T-helper 1 cell (primary cell): ENCODE measurements around the gene DUSP23.

Source experiments
- DNase-seq, 5 donors: peaks; one replicate each; pipeline ENCODE4 v3.0.0-alpha.2; 2012 to 2020

The DUSP23 gene

DNA sequence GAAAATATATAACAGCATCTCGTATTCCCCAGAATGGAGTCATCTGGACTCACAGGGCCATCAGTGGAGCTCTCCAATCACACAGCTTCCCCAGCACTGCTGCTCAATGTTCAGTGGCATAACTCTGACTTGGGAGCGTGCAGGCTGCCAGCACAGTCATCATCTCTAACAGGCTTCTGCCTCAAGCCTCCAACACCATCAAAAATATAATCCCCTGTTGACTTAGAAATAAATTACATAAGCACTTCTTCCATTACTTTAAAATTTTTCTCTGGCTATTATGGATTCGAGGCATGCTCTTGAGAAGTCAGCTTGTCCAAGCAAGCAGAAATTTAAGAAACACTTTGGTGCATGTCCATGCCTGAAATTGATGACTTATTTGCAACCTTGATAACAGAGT, 6.2 kb downstream of the DUSP23 start:
- no peak for DNase-seq

DNA sequence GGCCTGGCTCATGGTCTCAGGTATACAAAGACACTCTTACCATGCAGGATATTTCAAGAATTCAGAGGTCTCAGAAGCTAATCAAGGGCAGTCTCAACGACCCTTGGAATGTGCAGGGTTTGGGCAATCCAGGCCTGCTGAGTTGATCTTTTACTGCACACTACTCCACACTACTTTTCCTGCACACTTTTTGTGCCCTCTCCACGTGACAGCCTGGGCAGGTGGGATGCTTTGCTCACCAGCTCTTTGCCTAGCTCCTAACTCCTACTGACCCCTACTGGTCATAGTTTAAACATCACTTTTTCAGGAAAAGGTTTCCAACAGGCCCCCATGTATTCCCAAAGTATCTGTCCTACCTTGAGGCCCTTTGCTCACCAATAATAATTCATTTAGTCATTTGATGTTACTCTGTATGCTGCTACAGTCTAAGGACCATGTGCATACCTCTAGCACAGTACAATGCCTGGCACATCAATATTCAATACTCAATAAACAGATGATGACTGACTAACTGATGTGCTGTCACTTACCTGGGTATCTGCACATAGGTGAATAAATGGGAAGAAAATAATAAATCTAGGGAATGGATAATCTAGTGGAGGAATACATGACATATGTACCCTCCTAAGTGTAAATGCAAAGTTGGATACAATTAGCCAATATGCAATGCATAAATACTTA, 9.6 kb downstream of the DUSP23 start:
- DNase-seq = no peak

DNA sequence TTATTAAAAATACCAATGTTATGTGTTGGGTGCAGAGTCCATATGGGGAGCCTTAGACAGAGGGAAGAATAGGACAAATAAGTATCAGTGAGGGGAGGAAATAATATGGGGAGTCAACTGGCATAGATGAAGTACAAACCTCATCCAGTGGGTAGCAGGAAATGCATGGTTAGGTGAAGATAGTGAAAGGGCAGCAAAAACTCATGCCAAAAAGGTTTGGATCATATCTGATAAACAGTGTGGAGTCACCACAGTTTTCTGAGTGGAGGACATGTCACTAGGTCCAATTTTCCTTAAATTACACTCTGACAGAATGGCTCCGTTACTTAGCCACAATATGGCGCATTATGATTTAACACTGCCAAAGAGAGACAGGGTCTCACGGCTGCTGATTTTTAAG, 10.3 kb downstream of the DUSP23 start:
- no peak for DNase-seq

GRCh38 chr1:159791461-159791860, 10.7 kb downstream of the DUSP23 start:
- no peak for DNase-seq

DNA sequence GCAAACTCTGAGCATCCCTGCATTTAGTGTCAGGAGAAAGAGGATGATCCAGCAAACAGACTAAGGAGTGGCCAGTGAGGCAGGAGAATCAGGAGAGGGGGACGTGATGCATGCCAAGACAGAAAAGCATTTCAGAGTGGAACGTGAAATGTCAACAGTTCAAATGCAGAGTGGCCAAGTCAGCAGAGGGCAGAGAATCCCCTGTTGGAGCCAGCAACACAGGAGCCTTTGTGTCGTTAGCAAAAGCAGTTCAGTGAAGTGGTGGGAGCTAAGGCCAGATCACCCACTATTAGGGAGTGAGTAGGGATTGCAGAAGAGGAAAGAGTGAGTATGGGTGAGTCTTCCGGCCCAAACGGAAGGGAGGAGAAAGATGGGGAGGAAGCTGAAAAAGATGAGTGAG, 14.8 kb downstream of the DUSP23 start:
- no peak for DNase-seq

GRCh38 chr1:159798893-159799292, 18.1 kb downstream of the DUSP23 start:
- peak in 3 of 5 donors; percentile 29 to 37 (median 32) for DNase-seq

DNA sequence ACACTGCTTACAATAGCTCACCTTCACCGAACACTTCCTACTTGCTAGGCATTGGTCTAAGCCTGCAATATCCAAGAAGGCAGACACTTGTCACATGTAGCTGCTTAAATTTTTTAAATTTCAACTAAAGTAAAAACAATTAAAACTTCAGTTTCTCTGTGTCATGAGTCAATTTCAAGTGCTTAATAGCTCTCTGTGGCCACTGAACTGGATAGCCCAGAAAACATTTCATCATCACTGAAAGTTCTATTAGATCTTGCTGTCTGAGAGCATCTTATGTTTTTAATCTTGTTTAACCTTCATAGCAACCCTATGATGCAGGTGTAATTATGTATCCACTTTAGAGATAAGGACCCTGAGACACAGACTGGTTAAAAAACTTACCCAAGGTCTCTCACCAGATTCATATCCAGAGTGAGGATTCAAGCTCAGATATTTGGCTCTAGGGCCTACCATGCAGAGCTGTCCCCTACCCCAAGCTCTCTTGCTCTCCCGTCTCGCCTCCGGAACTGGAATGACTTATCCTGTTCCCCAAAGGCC, 18.8 kb downstream of the DUSP23 start:
- no peak for DNase-seq

DNA sequence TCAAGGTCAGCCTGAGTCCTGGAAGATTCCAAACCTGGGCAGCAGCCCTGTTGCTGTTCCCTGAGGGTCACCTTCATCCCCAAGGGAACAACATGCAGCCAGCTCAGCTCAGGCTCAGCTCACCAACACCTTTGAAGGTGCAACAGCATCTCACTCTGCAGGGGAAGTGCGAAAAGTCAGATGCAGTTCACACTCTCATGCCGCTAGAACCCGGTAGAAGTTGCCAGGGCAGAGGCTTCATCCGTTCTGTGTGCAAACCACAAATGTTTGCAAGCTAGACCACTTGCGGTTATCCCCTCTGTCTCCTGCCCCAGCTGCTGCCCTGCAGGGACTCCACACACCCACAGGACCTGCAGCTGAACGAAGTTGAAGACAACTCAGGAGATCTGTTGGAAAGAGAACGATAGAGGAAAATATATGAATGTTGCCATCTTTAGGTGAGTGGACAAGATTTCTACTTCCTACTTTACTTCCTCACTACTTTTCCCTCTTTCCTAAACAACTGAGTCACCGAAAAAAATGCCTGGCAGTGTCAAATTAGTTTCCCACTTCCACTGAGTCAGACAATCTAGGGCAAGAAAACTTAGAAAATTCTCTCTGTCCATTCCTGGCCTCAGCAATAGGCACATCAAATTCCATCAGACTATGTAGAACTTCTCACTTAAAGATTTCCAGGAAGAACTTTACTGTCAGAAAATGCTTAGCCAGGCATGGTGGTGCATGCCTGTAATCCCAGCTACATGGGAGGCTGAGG, 19.6 kb downstream of the DUSP23 start:
- DNase-seq = peak in 1 of 5 donors; percentile 48

GRCh38 chr1:159802111-159802510, 21.3 kb downstream of the DUSP23 start, which contains the start of gene FCRL6:
Gene FCRL6, plus strand, starts transcription at chr1:159802360. Its CDS starts 65 bp downstream, at chr1:159802425.
- no peak for DNase-seq

GRCh38 chr1:159803956-159804689, 23.4 kb downstream of the DUSP23 start:
- no peak for DNase-seq

GRCh38 chr1:159804924-159805323, 24.2 kb downstream of the DUSP23 start:
- DNase-seq = no peak

DNA sequence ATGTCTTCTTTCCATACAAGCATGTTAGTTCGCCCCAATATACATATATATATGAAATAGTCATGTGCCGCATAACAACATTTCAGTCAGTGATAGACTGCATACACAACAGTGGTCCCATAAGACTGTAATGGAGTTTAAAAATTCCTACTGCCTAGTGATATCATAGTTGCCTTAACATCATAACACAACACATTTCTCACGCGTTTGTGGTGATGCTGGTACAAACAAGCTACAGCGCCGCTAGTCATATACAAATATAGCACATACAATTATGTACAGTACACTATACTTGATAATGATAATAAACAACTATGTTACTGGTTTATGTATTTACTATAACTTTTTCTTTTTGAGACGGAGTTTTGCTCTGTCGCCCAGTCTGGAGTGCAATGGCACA, 35.2 kb downstream of the DUSP23 start:
- no peak for DNase-seq

- DNase-seq = no peak
Observed at GRCh38 chr1:159817276-159818041, 36.7 kb downstream of the DUSP23 start.

DNA sequence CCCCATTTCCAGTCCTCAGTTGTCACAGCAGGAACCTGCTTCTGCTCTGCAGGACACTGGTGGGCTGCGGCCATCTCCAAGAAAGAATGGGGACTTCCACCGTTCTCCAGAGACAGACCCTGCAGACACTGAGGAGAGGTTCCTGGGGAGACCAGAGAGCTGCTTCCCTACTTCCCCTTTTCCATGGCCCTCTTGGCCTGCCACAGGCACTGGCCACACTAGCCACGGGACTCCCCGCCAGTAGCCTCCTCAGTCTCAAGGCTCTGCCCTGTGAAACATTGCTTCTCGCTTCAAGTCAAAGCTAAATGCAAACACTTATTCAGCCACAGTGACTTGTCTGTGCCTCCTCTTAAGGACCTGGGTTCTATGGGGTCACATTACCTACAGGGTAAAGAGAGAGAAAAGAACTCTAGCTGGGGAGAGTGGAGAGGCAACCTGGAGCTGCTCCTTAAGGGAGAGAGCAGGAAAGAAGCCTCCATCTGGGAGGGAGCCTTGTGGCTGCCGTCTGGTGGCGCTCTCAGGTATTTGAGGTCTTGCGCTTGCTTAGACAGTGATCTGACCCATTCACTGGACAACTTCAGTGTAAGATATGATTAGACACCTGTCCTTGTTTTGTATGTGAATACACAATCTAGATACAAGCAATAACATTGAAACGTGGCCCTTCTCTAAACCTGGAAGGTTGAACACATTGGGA, 40.6 kb downstream of the DUSP23 start:
- no peak for DNase-seq

GRCh38 chr1:159823406-159823805, 42.6 kb downstream of the DUSP23 start:
- no peak for DNase-seq

DNA sequence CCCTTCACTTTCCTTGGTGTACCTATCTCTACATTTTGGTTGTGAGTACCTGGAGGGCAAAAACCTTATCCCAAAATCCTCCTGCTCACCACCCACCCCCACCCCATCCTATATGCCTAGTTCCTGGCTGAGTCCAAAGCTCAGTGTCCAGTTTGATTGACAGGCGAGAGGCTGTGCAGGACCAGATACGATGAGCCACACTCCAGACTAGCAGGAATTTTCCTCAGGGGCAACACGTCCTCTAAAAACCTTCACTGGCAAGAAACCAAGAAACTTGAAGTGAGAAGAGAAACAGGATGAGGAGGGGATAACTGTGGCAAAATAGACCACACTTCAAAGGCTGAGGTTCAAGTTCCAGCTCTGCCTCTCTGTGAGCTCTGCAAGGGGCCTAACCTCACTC, 44.8 kb downstream of the DUSP23 start:
- no peak for DNase-seq

DNA sequence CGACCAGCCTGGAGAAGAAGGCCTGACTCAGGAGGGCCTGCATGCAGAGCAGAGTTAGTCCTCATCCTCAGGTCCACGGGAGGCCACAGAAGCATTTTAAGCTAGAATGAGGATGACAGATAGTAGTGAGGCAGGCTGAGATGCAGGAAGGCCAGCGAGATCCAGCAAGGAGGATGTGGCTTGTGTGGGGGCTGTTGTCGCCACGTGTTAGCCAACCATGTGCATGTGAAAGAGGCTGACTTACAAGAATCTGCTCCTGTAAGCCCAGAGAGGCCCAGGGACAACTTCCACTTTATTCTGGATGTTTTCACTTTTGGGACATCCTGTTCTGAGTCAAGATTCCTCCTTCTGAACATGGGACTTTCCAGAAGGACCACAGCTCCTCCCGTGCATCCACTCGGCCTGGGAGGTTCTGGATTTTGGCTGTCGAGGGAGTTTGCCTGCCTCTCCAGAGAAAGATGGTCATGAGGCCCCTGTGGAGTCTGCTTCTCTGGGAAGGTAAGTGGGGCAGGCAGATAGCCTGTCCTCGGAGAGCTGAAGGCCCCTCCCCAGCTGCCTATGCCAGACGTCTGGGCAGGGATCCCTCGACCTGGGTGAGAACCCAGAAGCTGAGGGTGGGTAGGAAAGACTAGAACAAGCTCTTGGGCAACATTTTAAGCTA, 45.8 kb downstream of the DUSP23 start, which contains the start of gene SLAMF8:
SLAMF8 (plus strand) TSS at position 433 of the 661 bp plus-strand sequence; CDS start at position 459, 26 bp downstream.
- peak in 3 of 5 donors; percentile 22 to 80 (median 23) for DNase-seq

DNA sequence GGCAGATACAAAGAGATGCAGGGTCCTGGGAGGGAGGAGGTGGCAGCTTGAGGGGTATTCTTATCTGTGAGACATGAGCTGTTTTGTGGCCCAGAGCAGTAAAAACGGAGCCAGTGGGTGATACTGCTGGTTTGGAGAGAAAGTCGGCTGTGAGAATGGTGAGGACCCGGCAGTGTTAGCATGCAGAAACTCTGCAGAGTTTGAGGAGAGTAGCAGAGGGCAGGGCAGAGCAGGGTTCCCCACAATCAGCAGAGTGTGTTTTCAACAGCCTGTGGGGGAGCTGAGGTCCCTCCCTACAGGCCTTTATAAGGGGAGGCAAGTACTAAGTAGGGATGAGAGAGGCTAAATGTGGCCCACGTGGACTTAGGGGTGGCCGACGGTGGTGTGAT, 46.3 kb downstream of the DUSP23 start:
- DNase-seq = no peak

- peak in 1 of 5 donors; percentile 52 for DNase-seq
Observed at GRCh38 chr1:159827549-159827948, 46.8 kb downstream of the DUSP23 start.

DNA sequence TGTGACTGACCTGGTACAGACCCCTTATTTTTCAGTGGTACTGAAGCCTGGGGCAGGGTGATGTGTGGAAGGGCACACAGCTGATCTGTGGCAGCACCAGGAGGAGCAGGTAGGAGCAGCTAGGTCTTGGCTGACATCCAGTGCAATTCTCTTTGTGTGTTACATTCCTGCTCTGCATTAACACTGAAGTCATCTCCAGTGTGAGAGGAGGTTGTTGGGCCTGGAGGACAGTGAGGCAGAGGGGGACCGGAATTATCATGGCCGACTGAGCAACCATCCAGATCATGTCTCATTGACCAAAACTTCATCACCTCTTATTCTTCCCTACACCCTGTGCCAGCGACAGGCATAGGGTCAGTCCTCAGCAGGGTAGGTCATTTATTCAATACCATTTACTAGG, 47.4 kb downstream of the DUSP23 start:
- DNase-seq = no peak
